Stimulated activated CD4-positive, alpha-beta T cell treated with anti-CD3 and anti-CD28 coated beads, Interleukin-4, amount 100 ng/mL, for 4 hours (primary cell): ENCODE measurements around the gene CRYBA2.
A peak's percentile ranks its signal among the peaks of the same experiment; 100 is the strongest.

Source experiments
- DNase-seq, 2 experiments: peaks; one replicate each; pipeline ENCODE4 v3.0.0-alpha.2; 2020

The CRYBA2 gene

GRCh38 chr2:218981390-218981880, 11.8 kb downstream of the CRYBA2 start:
- DNase-seq = no peak

GRCh38 chr2:218980735-218981389, 12.4 kb downstream of the CRYBA2 start:
- DNase-seq = no peak

GRCh38 chr2:218979846-218980734, 13.1 kb downstream of the CRYBA2 start:
- DNase-seq = peak; percentile 78 to 85

- DNase-seq = no peak
These were observed 18.0 kb downstream of the CRYBA2 start for GRCh38 chr2:218975060-218975777.

GRCh38 chr2:218970894-218971293, 22.3 kb downstream of the CRYBA2 start:
- DNase-seq = no peak

- DNase-seq = no peak
These were observed 29.0 kb downstream of the CRYBA2 start for GRCh38 chr2:218964041-218964771.

- no peak for DNase-seq
These were observed 29.6 kb downstream of the CRYBA2 start for GRCh38 chr2:218963601-218964000.

GRCh38 chr2:218962859-218963492, 30.2 kb downstream of the CRYBA2 start:
- peak; percentile 15 to 65 for DNase-seq

GRCh38 chr2:218961651-218962570, 31.3 kb downstream of the CRYBA2 start:
- DNase-seq = no peak

GRCh38 chr2:218961229-218961628, 32.0 kb downstream of the CRYBA2 start:
- DNase-seq = no peak

- no peak for DNase-seq
These were observed 32.7 kb downstream of the CRYBA2 start for GRCh38 chr2:218960309-218961165.

- DNase-seq = no peak
These were observed 33.4 kb downstream of the CRYBA2 start for GRCh38 chr2:218959761-218960308.

- peak; percentile 51 to 60 for DNase-seq
These were observed 34.0 kb downstream of the CRYBA2 start, which contains the start of gene CDK5R2 for GRCh38 chr2:218959141-218959731. Gene CDK5R2, plus strand, starts transcription at chr2:218959666. Its CDS starts 155 bp downstream, at chr2:218959821.

- DNase-seq = no peak
These were observed 34.9 kb downstream of the CRYBA2 start for GRCh38 chr2:218958276-218958675.

- DNase-seq = no peak
These were observed 35.6 kb downstream of the CRYBA2 start for GRCh38 chr2:218957671-218958070.

GRCh38 chr2:218956039-218956438, 37.2 kb downstream of the CRYBA2 start:
- no peak for DNase-seq

- no peak for DNase-seq
These were observed 38.5 kb downstream of the CRYBA2 start for GRCh38 chr2:218954541-218955300.

GRCh38 chr2:218953366-218953954, 39.8 kb downstream of the CRYBA2 start:
- DNase-seq = no peak
